Neural cell (in vitro differentiated cells): Measurements from ENCODE around the gene NKAIN2. TPM values are rescaled to one million over a fixed set of nuclear protein-coding genes. Genes with fewer than 3 reads are reported as not detected.

ENCODE experiments used
- H2AFZ ChIP-seq: fragments of 200-600, 300-800 bp; sonication (generic), shearing (Covaris generic); 2 replicates; pipeline ENCODE4 v1.6.0; 2014; ENCODE audit warnings: low read depth, mild to moderate bottlenecking, antibody characterized with exemption, low read length, moderate library complexity
- H3F3A ChIP-seq: fragments of 200-600 bp; shearing (Covaris generic); 2 replicates; pipeline ENCODE4 v1.6.1; 2016; ENCODE audit warnings: mild to moderate bottlenecking, moderate library complexity, mixed read lengths, antibody characterized with exemption, low read length; ENCODE audit not compliant: insufficient read depth, poor library complexity, severe bottlenecking
- H3K27ac ChIP-seq: fragments of 200-600, 300-800 bp; sonication (generic), shearing (Covaris generic); 2 replicates; pipeline ENCODE4 v1.5.1; 2014; ENCODE audit warnings: mild to moderate bottlenecking, low read length, moderate library complexity
- H3K27me3 ChIP-seq: fragments of 300-800, 200-600 bp; sonication (generic), shearing (Covaris generic); 2 replicates; pipeline ENCODE4 v1.6.0; 2014; ENCODE audit warnings: mild to moderate bottlenecking, low read depth, low read length, moderate library complexity; ENCODE audit not compliant: insufficient read depth
- H3K36me3 ChIP-seq: fragments of 300-800, 200-600 bp; sonication (generic), shearing (Covaris generic); 2 replicates; pipeline ENCODE4 v1.5.1; 2014; ENCODE audit warnings: mild to moderate bottlenecking, antibody characterized with exemption, low read length, moderate library complexity; ENCODE audit not compliant: insufficient read depth
- H3K4me2 ChIP-seq: fragments of 300-800, 200-600 bp; sonication (generic), shearing (Covaris generic); 2 replicates; pipeline ENCODE4 v1.6.0; 2014; ENCODE audit warnings: mild to moderate bottlenecking, low read length
- H3K4me3 ChIP-seq: fragments of 300-800, 200-600 bp; sonication (generic), shearing (Covaris generic); 2 replicates; pipeline ENCODE4 v1.5.1; 2014; ENCODE audit warnings: mild to moderate bottlenecking, low read length, moderate library complexity
- H3K79me2 ChIP-seq: fragments of 200-600 bp; shearing (Covaris generic); replicated peaks from 2 replicates; pipeline ENCODE4 v1.6.0; 2014; ENCODE audit warnings: mild to moderate bottlenecking, low read length, moderate library complexity; ENCODE audit not compliant: insufficient read depth
- H3K9ac ChIP-seq: fragments of 300-800, 200-600 bp; sonication (generic), shearing (Covaris generic); 2 replicates; pipeline ENCODE4 v1.6.1; 2016; ENCODE audit warnings: mild to moderate bottlenecking, low read length, mixed read lengths
- H3K9me2 ChIP-seq: fragments of 200-600 bp; shearing (Covaris generic); 2 replicates; pipeline ENCODE4 v1.6.1; 2016; ENCODE audit warnings: mild to moderate bottlenecking, low read length, mixed read lengths; ENCODE audit not compliant: insufficient read depth
- H3K9me3 ChIP-seq: fragments of 200-600, 300-800 bp; sonication (generic), shearing (Covaris generic); 2 replicates; pipeline ENCODE4 v1.6.1; 2016; ENCODE audit warnings: mild to moderate bottlenecking, mixed run types, low read length, moderate library complexity, mixed read lengths
- H4K20me1 ChIP-seq: fragments of 200-600 bp; shearing (Covaris generic); 2 replicates; pipeline ENCODE4 v1.6.1; 2016; ENCODE audit warnings: mild to moderate bottlenecking, mixed run types; ENCODE audit not compliant: insufficient read depth
- CTCF ChIP-seq: fragments of 450-650 bp; IDR thresholded peaks from 2 replicates; pipeline ENCODE4 v1.5.1; 2014; ENCODE audit warnings: antibody characterized with exemption, mild to moderate bottlenecking, moderate library complexity; ENCODE audit not compliant: poor library complexity, severe bottlenecking
- EP300 ChIP-seq: fragments of 450-650 bp; conservative IDR thresholded peaks from 2 replicates; pipeline ENCODE4 v1.6.1; 2014; ENCODE audit warnings: antibody characterized with exemption, mild to moderate bottlenecking, moderate library complexity; ENCODE audit not compliant: poor library complexity, severe bottlenecking
- EZH2 ChIP-seq: fragments of 200-600, 300-800 bp; shearing (Covaris generic), sonication (generic); IDR thresholded peaks from 2 replicates; pipeline ENCODE4 v1.6.1; 2014; ENCODE audit warnings: antibody characterized with exemption, low read length, borderline replicate concordance, mild to moderate bottlenecking; ENCODE audit not compliant: insufficient read depth, poor library complexity, severe bottlenecking
- MXI1 ChIP-seq: fragments of 450-650 bp; conservative IDR thresholded peaks from 2 replicates; pipeline ENCODE4 v1.6.1; 2014; ENCODE audit warnings: antibody characterized with exemption, mild to moderate bottlenecking; ENCODE audit not compliant: poor library complexity, severe bottlenecking
- POLR2AphosphoS5 ChIP-seq: IDR thresholded peaks from 2 replicates; pipeline ENCODE4 v1.6.1; 2012
- RAD21 ChIP-seq: fragments of 450-650 bp; conservative IDR thresholded peaks from 2 replicates; pipeline ENCODE4 v1.6.1; 2014; ENCODE audit warnings: antibody characterized with exemption, mild to moderate bottlenecking, moderate library complexity
- REST ChIP-seq: IDR thresholded peaks from 2 replicates; pipeline ENCODE4 v1.6.1; 2012; ENCODE audit warnings: borderline replicate concordance
- SMC3 ChIP-seq: fragments of 450-650 bp; conservative IDR thresholded peaks from 2 replicates; pipeline ENCODE4 v1.6.1; 2014; ENCODE audit warnings: antibody characterized with exemption, mild to moderate bottlenecking, moderate library complexity; ENCODE audit not compliant: poor library complexity
- TAF1 ChIP-seq: IDR thresholded peaks from 2 replicates; pipeline ENCODE4 v1.6.1; 2012; ENCODE audit warnings: low read depth
- polyA plus RNA-seq: library from polyadenylated mRNA; depleted of rRNA; stranded (reverse); fragments of >200 nt; gene quantifications from 2 replicates; pipeline ENCODE4 v1.2.3, GENCODE V29; 2014

Gene NKAIN2
- polyA plus RNA-seq, 1 donor from 2014 or later: 23.2 TPM

GRCh38 chr6:124479991-124480430 is 676.3 kb downstream of the NKAIN2 start:
- Histone ChIP-seq H2AFZ (no peak overlapping the region), H3K36me3 (no peaks in the 10 kb centered on the region), H3K4me3 (no peak overlapping the region), H3K27me3 (no peaks in the 10 kb centered on the region), H3K9me2 (no peaks in the 10 kb centered on the region), H3K9me3 (no peaks in the 10 kb centered on the region), H4K20me1 (no peaks in the 10 kb centered on the region), H3K9ac (no peak overlapping the region), H3K4me2 (no peak overlapping the region), H3K27ac (no peak overlapping the region), H3K79me2 (no peaks in the 10 kb centered on the region), H3F3A (no peaks in the 10 kb centered on the region)
- TF ChIP-seq EP300: no peak

GRCh38 chr6:124482071-124482491 is 678.4 kb downstream of the NKAIN2 start:
- no peak overlapping the region for H3K27ac ChIP-seq
- H3K9me2 ChIP-seq: no peaks in the 10 kb centered on the region
- no peak overlapping the region for H3K4me2 ChIP-seq
- no peak overlapping the region for H2AFZ ChIP-seq
- no peaks in the 10 kb centered on the region for H3K36me3 ChIP-seq
- H3K27me3 ChIP-seq: no peaks in the 10 kb centered on the region
- no peaks in the 10 kb centered on the region for H3K9me3 ChIP-seq
- H4K20me1 ChIP-seq: no peaks in the 10 kb centered on the region
- no peak overlapping the region for H3K9ac ChIP-seq
- no peak overlapping the region for H3K4me3 ChIP-seq
- no peak for TF ChIP-seq EP300
- TF ChIP-seq SMC3: no peak
- no peak for TF ChIP-seq TAF1
- no peak for TF ChIP-seq REST
- TF ChIP-seq EZH2: no peak
- TF ChIP-seq POLR2AphosphoS5: no peak
- TF ChIP-seq RAD21: no peak
- TF ChIP-seq CTCF: no peak
- no peak for TF ChIP-seq MXI1
- no peaks in the 10 kb centered on the region for H3F3A ChIP-seq
- no peaks in the 10 kb centered on the region for H3K79me2 ChIP-seq
